GOT3 (cell line): ENCODE results near the gene RPL28.
"Not testable (repeated sequence)": the region's sequence is repeated elsewhere in the genome, so short reads cannot be mapped to it uniquely, and the experiment has no call there.

ENCODE experiments used
- DNase-seq: peaks from one replicate; lab custom pipeline; 2025; ENCODE audit warnings: mixed read lengths; lab: John Stamatoyannopoulos, UW

RPL28 gene

DNA sequence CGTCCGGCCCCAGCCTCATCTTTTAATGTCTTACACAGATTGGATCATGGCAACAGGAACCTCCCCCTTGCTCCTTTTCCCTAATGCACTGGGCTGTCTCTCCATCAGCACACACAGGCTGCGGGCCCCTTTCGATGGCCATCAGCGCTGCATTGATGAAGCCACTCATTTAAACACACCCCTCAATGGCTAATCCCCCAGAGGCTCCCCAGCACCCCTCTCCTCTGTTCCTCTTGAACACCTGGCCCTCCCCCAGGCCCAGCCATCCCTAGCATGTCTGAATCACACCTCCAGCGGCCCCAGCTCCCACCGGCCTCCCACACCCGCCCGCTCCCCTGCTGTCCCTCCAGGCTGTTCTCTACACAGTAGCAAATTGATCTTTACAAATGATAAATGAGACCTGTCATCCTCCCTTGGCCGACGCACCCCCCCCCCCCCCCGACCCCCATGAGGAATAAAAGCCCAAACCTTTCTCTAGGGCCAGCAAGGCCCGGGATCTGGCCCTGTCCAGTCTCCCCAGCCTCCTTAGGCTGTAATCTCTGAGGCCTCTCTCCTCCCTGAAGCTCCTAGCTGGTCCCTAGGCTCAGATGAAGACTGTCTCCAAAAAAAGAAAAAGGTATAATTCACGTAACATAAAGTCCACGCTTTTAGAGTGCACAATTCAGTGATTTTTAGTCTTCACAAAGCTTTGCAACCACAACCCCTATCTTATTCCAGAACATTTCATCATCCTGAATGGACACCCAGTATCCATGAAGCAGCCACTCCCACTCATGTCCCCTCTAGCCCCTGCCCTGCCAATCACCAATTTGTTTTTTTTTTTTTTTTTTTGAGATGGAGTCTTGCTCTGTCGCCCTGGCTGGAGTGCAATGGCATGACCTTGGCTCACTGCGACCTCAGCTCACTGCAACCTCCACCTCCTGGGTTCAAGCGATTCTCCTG, 7.4 kb downstream of the RPL28 start:
- DNase-seq, result no peak

DNA sequence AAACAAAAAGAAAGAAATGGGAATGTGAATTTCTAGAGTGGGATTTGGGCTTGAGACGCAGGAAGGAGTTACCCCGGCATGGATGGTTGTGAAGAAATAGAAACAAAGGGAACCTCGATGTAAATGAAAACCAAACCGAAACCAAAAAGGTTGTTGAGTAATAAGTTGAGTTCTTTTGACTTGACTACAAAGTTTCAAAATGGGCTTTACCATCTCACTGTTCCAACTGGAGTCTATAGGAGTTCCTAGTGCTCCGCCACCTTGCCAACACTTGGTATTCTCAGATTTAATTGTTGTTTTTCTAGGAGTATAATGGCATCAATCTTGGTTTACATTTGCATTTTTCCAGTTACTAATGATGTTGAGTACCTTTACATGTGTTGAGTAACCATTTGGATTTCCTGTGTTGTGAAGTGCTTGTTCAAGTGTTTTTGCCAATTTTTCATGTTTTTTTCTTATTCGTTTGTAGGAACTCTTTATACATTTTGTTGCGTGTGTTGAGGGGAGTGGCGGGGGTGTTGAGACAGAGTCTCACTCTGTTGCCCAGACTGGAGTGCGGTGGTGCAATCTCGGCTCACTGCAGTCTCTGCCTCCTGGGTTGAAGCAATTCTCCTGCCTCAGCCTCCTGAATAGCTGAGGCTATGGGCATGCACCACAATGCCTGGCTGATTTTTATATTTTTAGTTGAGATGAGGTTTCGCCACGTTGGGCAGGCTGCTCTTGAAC, 12.6 kb downstream of the RPL28 start:
- DNase-seq, result no peak

DNA sequence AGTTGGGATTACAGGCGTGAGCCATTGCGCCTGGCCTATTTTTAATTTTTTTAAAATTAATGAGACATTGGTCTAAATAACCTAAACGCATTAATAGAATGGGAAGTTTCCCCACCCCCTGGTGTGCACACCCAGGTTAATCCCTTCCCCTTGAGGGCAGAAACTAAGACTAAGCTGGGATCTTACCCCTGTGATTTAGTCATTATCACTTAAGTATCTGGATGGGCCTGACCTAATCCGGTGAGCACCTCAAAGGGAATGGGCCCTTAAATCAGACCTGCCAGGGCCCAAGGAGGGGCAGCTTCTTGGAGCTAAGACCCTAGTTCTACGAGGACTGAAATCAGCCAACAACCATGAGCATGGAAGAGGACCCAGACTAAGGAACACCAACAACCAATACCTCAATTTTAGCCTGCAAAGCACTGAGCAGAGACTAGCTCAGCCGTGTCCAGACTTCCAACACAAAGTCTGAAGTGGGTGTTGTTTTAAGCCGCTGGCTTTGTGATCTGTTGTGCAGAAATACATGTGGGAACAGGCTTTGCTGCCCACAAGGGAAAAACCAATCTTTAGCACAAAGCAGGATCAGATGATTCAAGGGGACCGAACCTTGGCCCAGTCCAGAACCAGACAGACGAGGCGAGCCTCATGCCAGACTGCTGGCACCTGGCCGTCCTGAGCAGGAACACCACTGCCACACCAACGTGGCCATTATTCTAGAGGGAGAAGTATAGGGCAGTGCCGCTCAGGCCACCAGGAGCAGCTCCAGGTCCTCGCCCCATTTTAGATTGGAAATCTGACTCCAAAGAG, 14.8 kb downstream of the RPL28 start:
- DNase-seq, result no peak

DNA sequence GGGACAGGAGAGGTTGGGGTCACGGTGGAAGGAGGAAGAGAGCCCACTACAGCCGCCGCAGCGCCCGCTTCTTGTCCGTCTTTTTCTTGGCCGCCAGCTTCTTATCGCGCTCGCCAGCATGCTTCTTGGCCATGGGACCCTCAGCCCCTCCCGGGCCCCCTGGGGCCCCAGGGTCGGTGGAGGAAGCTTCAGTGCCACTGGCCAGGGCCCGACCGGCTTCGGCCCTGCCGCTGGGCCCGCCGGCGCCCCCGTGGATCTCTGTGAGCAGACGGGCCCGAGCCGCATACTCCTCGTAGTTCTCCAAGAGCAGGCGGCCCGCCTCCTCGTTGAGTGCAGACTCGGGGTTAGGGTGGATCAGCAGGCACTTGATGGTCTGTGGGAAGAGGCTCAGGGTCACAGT, 15.7 kb downstream of the RPL28 start:
- not testable (repeated sequence) for DNase-seq

DNA sequence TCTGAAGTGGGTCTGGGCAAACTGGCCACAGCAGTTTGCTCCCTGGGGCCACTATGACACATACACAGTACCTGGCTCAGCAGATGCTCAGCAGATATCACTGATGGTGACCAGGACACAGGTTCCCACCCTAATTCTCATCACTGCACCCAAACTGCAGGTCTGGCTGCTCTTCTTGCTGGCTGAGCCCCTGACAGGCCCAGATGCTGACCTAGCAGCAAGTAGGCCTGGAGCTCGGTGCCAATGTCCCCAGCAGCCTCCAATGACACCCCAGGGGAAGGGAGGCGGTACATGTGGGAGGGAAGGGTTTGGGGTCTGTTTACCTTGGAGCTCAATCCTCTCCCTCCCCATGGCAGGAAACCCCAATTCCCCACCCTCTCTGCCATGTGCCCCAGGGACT, 16.8 kb downstream of the RPL28 start:
- no peak for DNase-seq

DNA sequence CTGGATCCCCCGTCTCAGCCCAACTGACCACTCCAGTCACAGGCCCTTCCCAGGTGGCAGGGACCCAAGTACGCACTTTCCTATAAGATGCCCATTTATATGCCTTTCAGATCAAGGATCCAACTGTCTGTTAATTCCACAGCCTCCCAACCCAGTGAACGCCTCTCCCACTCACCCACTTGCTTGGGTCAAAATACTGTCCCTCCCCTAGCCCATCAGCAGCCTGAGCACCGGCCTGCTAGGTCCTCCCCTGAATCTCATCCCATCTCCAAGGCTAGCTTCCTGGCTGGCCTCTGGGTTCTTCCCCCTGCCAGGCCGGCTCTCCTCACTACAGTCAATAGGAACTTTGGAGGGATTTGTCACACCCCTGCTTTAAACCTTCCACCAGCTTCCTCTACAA, 19.9 kb downstream of the RPL28 start:
- no peak for DNase-seq

DNA sequence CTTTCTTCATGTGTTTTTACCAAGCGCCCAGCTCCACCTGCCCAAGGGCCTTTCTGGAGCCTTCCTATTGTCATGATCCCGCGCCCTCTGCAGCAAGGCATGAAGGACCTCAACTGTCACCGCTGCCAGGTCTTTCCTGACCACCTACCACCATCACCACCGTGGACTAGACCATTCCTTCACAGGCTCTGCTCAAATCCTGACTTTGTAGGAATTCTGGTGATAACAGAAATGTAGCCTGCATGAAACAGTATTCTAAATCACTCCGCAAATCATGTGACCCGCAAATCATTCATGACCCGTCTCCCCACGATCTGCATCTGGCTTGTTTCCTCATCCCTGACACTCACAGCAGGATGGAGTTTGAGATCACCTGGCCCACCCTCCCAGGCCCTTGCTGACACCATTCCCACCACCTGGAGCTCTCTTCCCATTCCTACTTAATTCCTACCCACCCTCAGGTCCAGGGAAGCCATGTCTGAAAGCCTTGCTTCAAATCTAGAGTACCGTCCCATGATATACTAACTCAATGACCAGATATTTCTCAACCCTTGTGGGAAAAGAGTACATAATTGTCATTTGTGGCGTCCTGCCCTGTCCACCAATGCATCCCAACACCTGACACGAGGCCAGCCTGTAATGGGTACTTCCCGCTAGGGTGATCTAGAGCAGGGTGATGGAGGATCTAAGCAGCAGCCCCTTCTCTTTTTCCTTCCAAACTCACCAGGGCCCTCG, 20.5 kb downstream of the RPL28 start:
- no peak for DNase-seq

DNA sequence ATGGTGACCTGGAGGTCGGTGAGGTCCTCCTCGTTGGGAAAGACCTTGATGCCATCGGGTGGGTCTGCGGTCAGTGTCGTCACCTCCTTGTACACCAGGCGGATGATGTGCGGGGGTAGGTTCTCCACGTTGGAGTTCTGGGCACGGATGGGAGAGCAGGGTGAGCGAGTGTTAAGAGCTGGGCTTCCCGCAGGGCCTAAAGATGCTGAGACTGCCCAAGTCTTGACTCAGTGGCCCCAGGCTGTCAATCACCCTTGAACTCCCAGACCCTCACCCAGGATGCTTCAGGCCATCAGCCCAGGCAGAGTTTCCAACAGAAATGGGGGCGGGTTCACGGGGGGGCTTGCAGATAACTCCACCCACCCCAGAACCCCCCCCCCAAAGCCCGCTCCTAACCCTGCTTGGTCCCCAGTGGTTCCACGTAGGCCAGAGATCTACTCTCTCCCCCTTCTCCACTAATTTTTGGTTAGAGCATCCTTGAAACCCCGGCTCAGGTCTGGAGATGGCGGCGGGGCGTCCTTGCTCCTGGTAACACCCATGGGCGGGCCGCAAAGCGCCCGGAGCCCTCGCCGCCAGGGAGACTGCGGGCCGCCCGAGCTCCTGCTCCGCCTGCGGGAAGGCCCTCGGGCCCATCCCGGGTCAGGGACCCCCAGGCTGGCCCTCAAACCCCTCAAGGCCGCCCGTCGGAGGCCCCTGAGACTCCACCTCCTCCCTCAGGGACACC, 21.3 kb downstream of the RPL28 start:
- no peak for DNase-seq

DNA sequence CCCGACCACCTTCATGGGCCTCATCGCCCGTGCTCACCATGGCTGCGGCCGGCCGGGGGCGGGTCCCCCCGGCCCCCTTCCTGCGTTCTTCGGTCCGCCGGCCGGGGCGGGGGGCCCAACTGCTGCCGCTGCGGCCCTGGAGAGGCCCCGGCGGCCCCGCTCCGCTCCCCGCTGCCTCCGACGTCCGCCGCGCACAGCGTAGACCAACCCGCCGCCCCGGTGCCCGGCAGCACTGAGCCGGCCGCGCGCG, 21.7 kb downstream of the RPL28 start, which contains the start of gene UBE2S:
Gene UBE2S, minus strand, starts transcription at position 239 of the 250 bp plus-strand sequence. Its CDS starts 199 bp downstream, at position 40.
- not testable (repeated sequence) for DNase-seq

DNA sequence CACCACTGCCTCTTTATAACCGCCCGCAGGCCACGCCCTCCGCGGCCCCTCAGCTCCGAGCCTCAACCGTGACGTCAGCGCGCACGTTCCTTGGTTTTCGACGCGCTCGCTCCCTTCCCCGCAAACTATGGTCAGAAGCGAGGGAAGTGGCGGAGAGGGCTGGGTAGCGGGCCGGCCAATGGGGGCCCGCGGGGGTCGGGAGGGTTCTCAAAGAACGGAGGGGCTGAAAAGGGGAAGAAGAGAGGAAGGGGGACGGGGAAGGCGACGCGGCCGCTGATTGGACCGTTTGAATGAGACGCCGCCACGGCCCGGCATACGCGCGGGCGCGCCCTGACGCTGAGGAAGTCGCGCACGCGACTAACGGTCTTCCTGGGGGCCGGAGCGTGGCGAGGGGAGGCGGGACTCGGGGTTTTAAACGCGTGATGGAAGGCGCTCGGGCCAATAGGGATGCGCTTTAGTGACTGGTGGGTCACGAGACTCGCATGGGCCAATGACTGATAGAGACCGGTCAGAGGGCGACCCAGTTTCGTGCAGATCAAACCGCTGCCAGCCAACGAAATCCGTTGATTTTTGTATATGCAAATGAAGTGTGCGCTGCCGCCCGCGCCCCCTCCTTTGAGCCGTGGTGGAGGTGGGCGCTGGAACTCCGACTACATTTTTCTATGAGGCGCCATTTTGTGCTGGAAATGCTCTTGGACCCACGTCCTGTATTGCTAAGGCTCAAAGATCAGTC, 22.2 kb downstream of the RPL28 start:
- DNase-seq, result peak; percentile 95

DNA sequence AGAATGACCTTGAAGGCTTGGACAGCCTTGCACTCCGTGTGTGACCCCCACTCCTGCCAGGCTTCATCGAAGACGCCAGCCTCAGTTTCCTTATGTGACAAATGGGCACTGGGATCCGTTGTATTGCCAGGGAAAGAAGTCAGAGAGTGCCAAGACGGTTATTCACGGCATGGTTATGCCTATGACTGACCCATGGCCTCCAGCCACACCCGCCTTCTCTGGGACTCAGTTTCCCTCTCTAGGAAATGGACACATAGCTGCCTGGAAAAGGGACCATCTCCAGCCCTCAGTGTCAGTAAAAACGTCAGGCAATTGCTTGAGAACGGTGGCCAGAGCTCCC, 22.8 kb downstream of the RPL28 start:
- DNase-seq, result no peak

DNA sequence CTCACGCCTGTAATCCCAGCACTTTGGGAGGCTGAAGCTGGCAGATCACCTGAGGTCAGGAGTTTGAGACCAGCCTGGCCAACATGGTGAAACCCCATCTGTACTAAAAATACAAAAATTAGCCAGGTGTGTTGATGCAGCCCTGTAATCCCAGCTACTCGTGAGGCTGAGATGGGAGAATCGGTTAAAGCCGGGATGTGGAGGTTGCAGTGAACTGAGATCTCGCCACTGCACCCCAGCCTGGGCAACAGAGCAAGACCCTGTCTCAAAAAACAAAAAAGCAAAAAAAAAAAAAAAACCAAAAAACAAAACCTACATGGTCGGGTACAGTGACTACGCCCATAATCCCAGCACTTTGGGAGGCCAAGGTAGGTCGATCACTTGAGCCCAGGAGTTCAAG, 23.4 kb downstream of the RPL28 start:
- DNase-seq, result not testable (repeated sequence)

DNA sequence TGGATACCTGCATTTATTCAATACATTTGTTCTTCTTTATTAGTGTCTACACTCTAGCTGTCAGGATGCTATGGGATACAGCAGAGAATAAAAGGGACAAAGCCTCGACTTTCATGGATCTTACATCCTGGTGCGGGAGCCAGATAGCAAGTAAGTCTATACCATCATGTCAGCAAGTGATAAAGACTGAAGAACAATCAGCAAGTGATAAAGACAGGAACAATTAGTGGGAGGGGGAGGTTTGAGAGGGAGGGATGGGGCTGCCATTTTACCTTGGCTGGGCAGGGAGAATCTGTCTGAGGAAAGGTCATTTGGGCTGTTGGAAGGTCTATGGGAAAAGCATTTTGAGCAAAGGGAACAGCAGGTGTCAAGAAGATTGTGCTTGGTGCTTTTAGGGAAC, 24.4 kb downstream of the RPL28 start:
- no peak for DNase-seq

DNA sequence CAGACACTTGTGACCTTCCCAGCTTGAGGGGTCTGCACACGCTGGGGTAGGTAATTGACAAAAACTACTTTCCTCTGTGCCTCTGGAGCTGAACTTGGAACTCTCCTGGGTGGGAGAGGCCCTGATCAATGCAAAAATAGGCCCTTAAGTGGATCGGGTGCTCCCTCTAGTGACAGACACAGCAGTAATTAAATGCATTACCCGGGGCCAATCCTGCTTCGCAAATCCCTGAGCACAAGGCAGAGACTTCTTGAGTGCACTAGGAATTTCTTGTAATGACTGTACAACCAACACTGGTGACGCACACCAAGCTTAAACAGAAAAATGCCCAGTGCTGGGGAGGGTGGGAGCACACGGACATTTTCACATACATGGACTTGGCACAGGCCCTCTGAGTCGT, 32.5 kb downstream of the RPL28 start:
- peak; percentile 51 for DNase-seq

DNA sequence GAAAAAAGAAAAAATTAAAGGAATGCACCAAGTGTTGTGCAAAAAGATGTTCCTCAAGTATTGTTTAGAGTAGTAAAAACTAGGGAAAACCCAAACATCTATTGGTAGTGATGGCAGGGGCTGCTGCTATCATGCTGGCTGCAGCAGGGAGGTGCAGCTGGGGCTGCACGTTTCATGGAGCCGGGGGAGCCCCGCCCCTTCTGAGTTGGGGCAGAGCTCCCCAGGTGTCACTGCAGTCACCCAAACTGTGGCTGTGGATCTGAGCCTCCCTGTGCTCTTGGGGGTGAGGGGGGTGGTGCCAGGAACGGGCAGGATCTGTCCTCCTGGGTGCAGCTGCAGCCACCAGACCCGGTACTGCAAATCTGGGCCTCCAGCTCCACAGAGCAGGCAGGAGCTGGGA, 33.4 kb downstream of the RPL28 start:
- no peak for DNase-seq

DNA sequence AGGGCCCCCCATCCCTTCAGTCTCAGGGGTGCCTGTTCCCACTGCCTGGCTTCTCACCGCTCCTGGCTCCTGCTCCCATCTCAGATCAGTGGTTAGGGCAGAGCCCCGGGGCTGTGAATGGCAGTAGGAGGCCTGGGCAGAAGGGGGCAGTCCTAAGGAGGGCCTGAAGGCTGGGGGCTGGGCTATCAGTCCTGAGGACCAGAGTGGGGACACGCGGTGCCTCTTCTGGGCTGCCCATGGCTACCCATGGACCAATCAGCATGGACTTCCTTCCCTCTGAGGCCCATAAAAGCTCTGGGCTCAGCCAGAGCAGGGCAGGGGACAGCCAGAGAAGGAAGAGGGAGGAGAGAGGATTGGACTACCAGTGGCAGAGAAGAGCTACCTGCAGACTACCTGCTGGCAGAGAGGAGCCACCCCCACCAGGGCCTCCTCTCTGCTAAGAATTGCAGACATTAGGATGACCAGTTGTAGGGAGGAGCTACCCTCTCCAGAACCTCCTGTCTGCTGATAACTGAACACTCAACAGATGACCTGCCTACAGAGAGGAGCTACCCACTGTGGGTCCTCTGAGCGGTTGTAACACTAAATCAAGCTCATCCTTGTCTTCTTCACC, 34.0 kb downstream of the RPL28 start:
- no peak for DNase-seq

DNA sequence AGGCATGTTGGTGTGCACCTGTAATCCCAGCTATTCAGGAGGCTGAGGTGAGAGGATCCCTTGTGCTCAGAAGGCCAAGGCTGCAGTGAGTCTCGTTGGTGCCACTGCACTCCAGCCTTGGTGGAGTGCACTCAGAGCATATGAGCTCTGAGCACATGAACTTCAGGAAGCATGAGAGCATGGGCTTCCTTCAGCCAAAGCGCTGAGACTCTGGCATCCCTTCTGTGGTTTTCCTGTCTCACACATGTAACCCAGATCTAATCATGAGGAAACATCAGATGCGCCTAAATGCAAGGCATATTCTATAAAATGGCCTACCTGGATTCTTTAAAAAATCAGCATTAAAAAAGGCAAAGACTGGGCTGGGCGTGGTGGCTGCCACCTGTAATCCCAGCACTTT, 35.5 kb downstream of the RPL28 start:
- DNase-seq, result not testable (repeated sequence)

DNA sequence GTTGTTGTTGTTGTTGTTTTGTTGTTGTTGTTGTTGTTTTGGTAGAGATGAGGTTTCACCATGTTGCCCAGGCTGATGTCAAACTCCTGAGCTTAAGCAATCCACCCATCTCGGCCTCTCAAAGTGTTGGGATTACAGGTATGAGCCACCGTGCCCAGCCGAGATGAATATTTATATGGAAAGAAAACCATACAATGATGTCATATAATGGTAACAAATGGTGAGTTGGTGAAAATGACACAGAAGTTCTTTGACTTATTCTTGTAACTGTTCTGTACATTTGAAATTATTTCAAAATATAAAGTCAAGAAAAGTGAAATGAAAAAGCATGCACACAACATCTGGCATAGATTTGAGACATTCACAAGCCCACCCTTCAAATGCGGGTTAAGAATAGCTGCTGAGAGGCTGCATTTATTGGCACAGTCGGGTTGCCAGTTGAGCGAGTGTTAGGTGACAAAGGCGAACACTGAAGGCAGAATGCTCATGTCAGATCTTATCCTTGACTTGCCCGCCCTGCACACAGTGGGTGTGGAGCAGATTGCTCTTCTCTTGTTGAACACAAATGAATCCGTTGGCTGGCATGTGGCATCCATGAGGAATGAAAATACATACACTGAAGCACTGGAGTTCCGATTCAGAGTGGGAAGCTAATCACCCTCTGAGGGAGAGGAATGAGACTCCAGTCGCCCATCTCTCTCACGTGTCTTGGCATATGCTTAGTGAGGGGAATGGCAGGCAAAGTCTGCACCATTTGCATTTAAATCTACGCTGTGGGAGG, 37.7 kb downstream of the RPL28 start:
- DNase-seq, result no peak

DNA sequence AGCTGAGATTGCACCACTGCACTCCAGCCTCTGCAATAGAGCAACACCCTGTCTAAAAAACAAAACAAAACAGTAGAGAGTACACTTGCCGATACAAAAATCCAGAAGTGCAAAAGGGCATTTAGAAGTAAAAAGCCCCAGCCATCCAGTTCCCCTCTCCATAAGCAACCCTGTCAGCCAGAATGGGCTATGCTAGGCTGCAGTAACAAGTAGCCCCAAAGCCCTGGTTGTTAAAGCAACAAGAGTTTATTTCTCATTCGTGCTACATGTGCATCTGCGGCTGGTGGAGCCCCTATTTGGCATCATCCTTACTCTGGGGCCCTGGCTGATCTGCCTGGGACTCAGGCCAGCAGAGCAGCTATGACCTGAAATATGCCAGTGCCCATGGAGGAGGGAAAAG, 38.8 kb downstream of the RPL28 start:
- no peak for DNase-seq
